Panc1 (cell line): ENCODE results near the gene GRAMD1A. TPM values are rescaled to one million over a fixed set of nuclear protein-coding genes. Genes with fewer than 3 reads are reported as not detected.

Experiments
- ATAC-seq: fragments of 200-7000 bp; cut with Tn5 transposase; 2 replicates; pipeline ENCODE4 v1.9.1; 2020; ENCODE audit warnings: mild to moderate bottlenecking, moderate library complexity
- BruUV-seq: library from RNA; stranded (reverse); fragments of 400-500 nt; replicated peaks from 2 replicates; lab custom pipeline; 2021; lab: Mats Ljungman, UMichigan
- CTCF ChIA-PET: fragments of 300-600 bp; sonication (Branson Sonifier 250); formaldehyde crosslinking; loops from one replicate; lab custom pipeline; 2022; ENCODE audit warnings: antibody characterized with exemption; lab: Charles Lee
- POLR2A ChIA-PET: fragments of 300-600 bp; sonication (Branson Sonifier 250); formaldehyde crosslinking; loops from one replicate; lab custom pipeline; 2022; ENCODE audit warnings: antibody characterized with exemption; lab: Charles Lee
- DNase-seq: peaks from one replicate; pipeline ENCODE4 v3.0.0-alpha.2; 2010; ENCODE audit warnings: low read depth, low spot score
- H3K27ac ChIP-seq: 2 replicates; pipeline ENCODE4 v1.5.1; 2011; ENCODE audit warnings: mild to moderate bottlenecking, low read length, inconsistent platforms
- H3K27me3 ChIP-seq: fragments of 200-500 bp; sonication (Bioruptor generic); 2 replicates; pipeline ENCODE4 v1.6.0; 2014; ENCODE audit warnings: low read length, inconsistent platforms; ENCODE audit not compliant: control insufficient read depth, insufficient read depth
- H3K36me3 ChIP-seq: fragments of 200-500 bp; sonication (Bioruptor generic); 2 replicates; pipeline ENCODE4 v1.5.1; 2014; ENCODE audit warnings: inconsistent platforms, mild to moderate bottlenecking, low read length, moderate library complexity; ENCODE audit not compliant: control insufficient read depth, insufficient read depth
- H3K4me1 ChIP-seq: 2 replicates; pipeline ENCODE4 v1.5.1; 2011; ENCODE audit warnings: inconsistent platforms, mild to moderate bottlenecking, low read length, moderate library complexity; ENCODE audit not compliant: control insufficient read depth, insufficient read depth
- H3K4me3 ChIP-seq, 2 experiments: 2 replicates each; pipeline ENCODE4 v1.5.1; 2011 to 2012; ENCODE audit warnings: low read depth in 2 of 2, low read length in 2 of 2, mild to moderate bottlenecking in 2 of 2, inconsistent platforms in 1 of 2, moderate library complexity in 1 of 2
- H3K9me3 ChIP-seq: fragments of 200-500 bp; sonication (Bioruptor generic); 2 replicates; pipeline ENCODE4 v1.5.1; 2014; ENCODE audit warnings: low read depth, mild to moderate bottlenecking, inconsistent platforms, low read length, moderate library complexity; ENCODE audit not compliant: control insufficient read depth, insufficient read depth
- CTCF ChIP-seq: fragments of 450-650 bp; IDR thresholded peaks from 2 replicates; pipeline ENCODE4 v1.5.1; 2017; ENCODE audit warnings: mild to moderate bottlenecking
- POLR2AphosphoS5 ChIP-seq: IDR thresholded peaks from 2 replicates; pipeline ENCODE4 v1.6.1; 2012; ENCODE audit warnings: mild to moderate bottlenecking, low read depth, low read length, moderate library complexity
- REST ChIP-seq, 2 experiments: IDR thresholded peaks; 2 replicates each; pipeline ENCODE4 v1.6.1; 2011 to 2012; ENCODE audit warnings: low read depth in 2 of 2, control low read depth in 1 of 2, low read length in 1 of 2, mild to moderate bottlenecking in 1 of 2, moderate library complexity in 1 of 2; ENCODE audit not compliant: insufficient read depth in 1 of 2
- SIN3A ChIP-seq: IDR thresholded peaks from 2 replicates; pipeline ENCODE4 v1.6.1; 2012; ENCODE audit warnings: low read depth, mild to moderate bottlenecking, low read length, moderate library complexity, borderline replicate concordance; ENCODE audit not compliant: insufficient read depth
- TCF7L2 ChIP-seq: IDR thresholded peaks from 2 replicates; pipeline ENCODE4 v1.6.1; 2011; ENCODE audit warnings: mild to moderate bottlenecking, low read depth, low read length, inconsistent platforms
- in situ Hi-C: cut with HindIII; loops from 2 replicates; pipeline ENCODE4 v1.10.0; 2016; ENCODE audit warnings: low sequenced_read_pairs, low pct_unique_long_range_greater_than_20kb
- intact Hi-C: fragments of 100-400 bp; cut with micrococcal nuclease; formaldehyde crosslinking; loops from one replicate; pipeline ENCODE4 v1.10.0; 2022; ENCODE audit not compliant: unreplicated experiment
- total RNA-seq: library from RNA; stranded (reverse); gene quantifications from one replicate; pipeline ENCODE4 v1.2.1, GENCODE V29; 2021; ENCODE audit not compliant: unreplicated experiment

Gene GRAMD1A
- total RNA-seq, 1 experiment from 2014 or later, result 69.9 TPM

- intact Hi-C loops (no loop called here), in situ Hi-C loops (no loop called here)
- H3K4me3 ChIP-seq, result no peak overlapping the region
- ATAC-seq (no peak), DNase-seq (no peak)
- no peaks in the 10 kb centered on the region for H3K4me1 ChIP-seq
- H3K27me3 ChIP-seq, result no peaks in the 10 kb centered on the region
- no peaks in the 10 kb centered on the region for H3K36me3 ChIP-seq
- CTCF ChIA-PET, result no interaction called here
- no peak for TF ChIP-seq CTCF
- no peak for TF ChIP-seq TCF7L2
- no peak for TF ChIP-seq REST (IDR thresholded peaks at IDR 0.05; ENCODE audit: insufficient read depth in 1 of 2, low read depth in 2 of 2, low read length in 1 of 2)
- no peak for TF ChIP-seq POLR2AphosphoS5
- POLR2A ChIA-PET, result interaction anchor here (0.5 kb wide), 1 partner anchor 681 kb away, joined by 9 read pairs; no protein-coding TSS in a partner anchor
- BruUV-seq, result no TSS peak
- H3K9me3 ChIP-seq, result 0 out of 2 replicates have a peak, but pooled peaks cover 5% of the 10 kb centered on the region
- no peak overlapping the region for H3K27ac ChIP-seq
Observed at GRCh38 chr19:34975056-34975455, 25.1 kb upstream of the GRAMD1A start.

- 0 out of 2 replicates have a peak, but pooled peaks cover 5% of the 10 kb centered on the region for H3K9me3 ChIP-seq
- ChIA-PET POLR2A (no interaction called here), CTCF (no interaction called here)
- H3K27me3 ChIP-seq, result no peaks in the 10 kb centered on the region
- TF ChIP-seq CTCF (no peak), SIN3A (no peak), REST (IDR thresholded peaks at IDR 0.05; ENCODE audit: insufficient read depth in 1 of 2, low read depth in 2 of 2, low read length in 1 of 2) (no peak), POLR2AphosphoS5 (no peak), TCF7L2 (no peak)
- BruUV-seq, result no TSS peak
- intact Hi-C loops (no loop called here), in situ Hi-C loops (no loop called here)
- DNase-seq, result no peak
- H3K27ac ChIP-seq, result no peak overlapping the region
- H3K4me1 ChIP-seq, result no peaks in the 10 kb centered on the region
- ATAC-seq, result no peak
- H3K36me3 ChIP-seq, result no peaks in the 10 kb centered on the region
- H3K4me3 ChIP-seq, result no peak overlapping the region
Observed at GRCh38 chr19:34976611-34977010, 23.5 kb upstream of the GRAMD1A start.
